NCI-H1694 treated with DMSO at 0.1 percent for 48 hours (cell line): ENCODE results near the gene FAM174C.

Experiments used
- DNase-seq: peaks from one replicate; lab custom pipeline; 2025; lab: John Stamatoyannopoulos, UW

FAM174C gene

GRCh38 chr19:1250437-1251260, 24.7 kb upstream of the FAM174C start:
- peak; percentile 26 for DNase-seq

DNA sequence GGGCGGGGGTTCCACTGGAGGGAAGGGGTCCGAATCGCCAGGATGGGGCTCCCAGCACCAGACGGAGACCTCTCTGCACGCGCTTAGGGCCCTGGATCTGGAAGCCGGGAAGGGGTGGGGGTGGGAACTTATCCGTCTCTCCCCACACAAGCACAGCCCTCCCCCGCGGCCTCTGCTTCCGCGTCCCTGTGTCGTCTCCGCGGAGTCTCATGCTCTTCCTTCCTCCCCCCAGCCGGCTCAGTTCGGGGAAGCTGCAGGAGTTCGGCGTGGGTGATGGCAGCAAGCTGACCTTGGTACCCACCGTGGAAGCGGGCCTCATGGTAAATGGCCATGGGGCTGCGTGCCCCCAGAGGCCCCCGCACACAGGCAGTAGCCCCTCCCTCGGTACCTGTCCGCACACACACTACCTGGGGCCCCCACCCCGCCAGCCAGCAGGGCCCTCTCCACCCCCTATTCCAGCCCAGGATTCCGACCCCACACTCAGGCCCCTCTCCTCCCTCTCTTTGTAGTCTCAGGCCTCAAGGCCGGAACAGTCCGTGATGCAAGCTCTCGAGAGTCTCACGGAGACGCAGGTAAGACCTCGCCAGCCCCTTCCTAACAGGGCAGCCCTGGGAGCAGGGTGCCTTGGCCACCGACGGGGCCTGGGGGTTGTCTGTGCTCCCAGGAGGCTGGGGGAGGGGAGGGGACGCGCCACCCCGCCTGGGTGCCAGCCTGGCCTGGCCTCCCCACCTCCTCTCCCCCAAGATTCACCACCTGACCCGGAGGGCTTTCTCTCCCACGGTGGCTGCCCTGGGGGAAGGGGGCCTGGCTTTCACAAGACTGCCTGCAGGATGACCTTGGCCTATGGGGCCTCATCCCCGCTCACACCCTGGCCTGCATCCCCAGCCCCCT, 23.8 kb upstream of the FAM174C start:
- peak; percentile 7 for DNase-seq

GRCh38 chr19:1252221-1252820, 23.0 kb upstream of the FAM174C start:
- no peak for DNase-seq

GRCh38 chr19:1252821-1253513, 22.4 kb upstream of the FAM174C start:
- DNase-seq = peak; percentile 57

DNA sequence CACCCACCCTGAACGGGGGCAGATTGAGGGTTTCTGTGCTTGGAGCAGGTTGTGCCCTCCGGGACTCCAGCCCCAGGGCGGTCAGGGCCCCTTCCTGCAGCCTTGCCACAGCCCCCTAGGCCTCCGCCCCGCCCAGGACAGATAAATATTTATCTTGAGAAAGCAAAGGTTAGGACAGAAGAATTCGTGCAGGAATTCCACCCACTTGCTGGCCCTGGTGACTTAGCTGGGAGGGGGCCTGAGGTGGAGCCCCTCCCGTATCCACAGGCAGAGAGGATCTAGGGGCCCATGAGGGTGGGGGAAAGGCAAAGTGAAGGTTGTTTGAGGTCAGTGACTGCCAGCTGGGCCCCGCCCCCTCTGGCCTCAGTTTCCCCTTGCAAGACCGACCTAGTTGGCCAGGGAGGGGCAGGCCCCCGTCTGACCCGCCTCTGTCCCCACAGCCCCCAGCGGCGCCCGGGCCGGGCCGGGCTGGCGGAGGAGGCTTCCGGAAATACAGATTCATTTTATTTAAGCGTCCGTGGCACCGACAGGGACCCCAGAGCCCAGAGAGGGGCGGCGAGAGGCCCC, 21.7 kb upstream of the FAM174C start:
- no peak for DNase-seq

DNA sequence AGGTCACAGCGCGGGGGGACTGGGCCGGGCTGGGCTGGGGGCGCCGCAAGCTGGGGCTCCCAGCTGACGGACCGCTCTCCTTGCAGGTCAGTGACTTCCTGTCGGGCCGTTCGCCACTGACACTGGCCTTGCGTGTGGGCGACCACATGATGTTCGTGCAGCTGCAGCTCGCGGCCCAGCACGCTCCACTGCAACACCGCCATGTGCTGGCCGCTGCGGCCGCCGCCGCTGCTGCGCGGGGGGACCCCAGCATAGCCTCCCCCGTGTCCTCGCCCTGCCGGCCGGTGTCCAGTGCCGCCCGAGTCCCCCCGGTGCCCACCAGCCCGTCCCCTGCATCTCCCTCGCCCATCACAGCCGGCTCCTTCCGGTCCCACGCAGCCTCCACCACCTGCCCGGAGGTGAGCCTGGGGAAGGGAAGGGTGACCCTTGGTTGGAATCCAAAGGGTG, 21.2 kb upstream of the FAM174C start:
- no peak for DNase-seq

- DNase-seq = no peak
These were observed 20.7 kb upstream of the FAM174C start for GRCh38 chr19:1254530-1255185.

DNA sequence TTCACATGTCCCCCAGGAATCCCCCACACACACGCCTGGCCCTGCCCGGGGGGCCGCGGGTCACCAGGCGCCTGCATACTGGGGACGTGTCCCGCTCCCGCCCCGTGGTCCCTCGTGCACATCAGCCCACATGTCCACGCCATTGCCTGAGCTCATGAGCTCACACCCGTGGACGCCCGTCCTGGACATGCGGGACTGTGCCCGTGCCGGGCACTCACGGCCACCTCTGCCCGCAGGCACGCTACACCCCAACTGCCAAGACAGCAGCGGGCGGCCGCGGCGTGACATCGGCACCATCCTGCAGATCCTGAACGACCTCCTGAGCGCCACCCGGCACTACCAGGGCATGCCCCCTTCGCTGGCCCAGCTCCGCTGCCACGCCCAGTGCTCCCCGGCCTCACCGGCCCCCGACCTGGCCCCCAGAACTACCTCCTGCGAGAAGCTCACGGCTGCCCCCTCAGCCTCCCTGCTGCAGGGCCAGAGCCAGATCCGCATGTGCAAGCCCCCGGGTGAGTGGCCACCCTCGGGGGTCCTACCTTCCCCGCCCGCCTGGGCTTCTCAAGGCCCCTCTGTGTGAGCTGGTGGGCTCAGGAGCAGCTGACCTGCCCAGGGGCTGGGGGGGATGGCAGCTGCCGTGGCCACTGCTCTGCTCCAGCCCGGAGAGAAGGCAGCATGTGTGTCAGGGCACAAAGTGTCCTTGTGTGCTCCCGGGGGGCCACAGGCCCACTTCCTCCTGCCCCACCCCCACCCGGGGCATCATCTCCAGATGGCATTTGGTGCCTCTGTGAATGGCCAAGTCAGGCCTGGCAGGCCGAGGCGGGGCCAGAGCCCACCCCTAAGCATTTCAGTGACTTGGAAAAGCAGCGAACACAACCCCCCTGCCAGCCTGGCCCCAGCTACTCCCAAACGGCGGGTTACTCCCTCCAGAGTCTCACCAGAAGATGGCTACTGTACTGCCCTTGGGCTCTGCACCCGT, 19.9 kb upstream of the FAM174C start:
- DNase-seq = no peak

- no peak for DNase-seq
These were observed 18.5 kb upstream of the FAM174C start for GRCh38 chr19:1256646-1257474.

DNA sequence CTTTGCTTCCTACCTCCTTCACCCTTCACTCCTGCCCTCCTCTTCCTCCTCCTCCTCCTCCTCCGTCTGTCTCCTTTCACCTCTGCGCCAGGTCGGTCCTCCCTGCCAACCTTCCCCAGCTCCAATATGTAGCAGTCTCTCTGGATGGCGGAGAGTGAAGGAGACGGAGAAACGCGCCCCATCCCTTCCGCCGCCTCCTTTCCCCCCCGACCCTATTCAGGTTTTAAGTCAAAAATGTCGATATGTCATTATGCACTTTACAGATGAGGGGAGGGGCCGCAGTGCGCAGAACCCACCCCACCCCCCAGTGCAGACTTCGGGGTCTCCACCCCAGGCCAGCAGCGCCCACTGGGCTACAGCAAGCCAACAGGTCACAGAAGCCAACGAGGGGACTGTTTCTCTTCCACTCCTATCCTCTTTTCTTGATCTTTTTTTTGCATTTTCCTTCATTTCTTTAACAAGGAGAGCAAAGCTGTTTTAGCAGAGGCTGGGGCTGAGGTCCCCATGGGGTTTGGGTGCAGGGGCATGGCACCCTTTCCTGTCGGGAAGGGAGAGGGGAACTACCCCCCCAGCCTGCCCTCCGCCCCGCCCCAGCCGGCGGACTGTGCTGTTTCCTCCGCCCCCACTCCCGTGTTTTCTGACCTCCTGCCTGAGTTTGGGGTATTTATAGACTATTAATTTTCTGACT, 17.7 kb upstream of the FAM174C start:
- DNase-seq = no peak

GRCh38 chr19:1258163-1258492, 17.2 kb upstream of the FAM174C start:
- DNase-seq = no peak

DNA sequence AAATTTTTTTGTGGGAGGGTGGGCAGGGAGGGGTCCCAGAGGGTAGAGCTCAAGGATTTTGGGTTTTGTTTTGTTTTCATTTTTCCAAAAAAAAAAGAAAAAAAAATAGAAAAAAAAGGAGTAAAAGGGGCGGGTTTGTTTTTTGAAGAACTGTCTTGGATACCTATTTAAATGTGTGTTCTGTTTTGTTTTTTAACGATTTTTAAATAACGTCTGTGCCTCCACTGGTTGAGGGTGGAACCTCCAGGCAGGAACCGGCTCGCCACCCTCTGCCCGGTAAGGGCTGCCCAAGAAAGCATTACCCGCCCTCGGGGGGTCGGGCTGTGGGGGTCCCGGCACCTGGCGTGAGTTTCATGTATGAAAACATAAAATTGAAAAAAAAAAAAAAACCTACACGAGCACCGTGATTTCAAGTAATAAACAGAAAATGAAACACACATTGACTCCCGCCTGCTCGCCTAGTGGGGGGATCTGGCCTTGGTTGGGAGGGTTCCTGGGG, 16.6 kb upstream of the FAM174C start:
- no peak for DNase-seq

DNA sequence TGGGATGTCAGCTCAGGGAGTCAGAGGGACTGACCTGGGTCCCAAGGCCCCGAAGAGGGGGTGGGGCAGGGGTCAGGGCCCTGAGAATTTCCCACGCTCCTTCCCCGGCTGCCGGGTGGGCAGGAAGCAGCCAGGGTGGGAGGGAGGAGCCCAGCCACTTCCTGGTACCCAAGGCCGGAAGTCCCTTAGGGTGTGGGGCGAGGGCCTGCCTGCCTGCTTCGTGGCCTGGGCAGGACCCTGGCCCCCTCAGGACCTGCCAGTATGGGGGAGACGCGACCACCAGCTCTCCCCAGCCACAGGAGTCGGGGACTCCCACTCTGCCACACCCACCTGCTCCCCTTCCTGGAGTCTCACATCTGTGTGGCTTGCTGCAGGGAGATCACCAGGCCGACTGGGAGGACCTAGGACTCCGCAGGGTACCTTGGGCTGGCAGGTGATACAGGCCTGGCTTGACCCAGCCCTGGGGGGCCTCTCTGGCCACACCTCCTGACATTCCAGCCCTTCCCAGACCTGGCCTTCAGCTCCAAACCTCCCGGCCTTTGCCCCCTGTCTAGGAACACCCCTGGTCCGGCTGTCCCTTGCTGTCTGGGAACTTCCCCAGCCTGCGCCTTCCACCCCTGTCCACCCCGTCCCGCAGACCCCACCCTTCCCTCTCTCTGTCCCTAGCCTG, 16.0 kb upstream of the FAM174C start:
- DNase-seq = no peak

- DNase-seq = no peak
These were observed 15.2 kb upstream of the FAM174C start for GRCh38 chr19:1259876-1260748.

- peak; percentile 83 for DNase-seq
These were observed 14.4 kb upstream of the FAM174C start for GRCh38 chr19:1260749-1261537.

GRCh38 chr19:1261538-1261797, 13.9 kb upstream of the FAM174C start:
- DNase-seq = no peak
